Suprapubic skin (tissue), 3 donors: Measurements from ENCODE around the gene SCAP.

Experiments used
- CTCF ChIP-seq, 2 donors: fragments of 200-600 bp in 1 of 2; fragments of 450-650 bp in 1 of 2; sonication (generic) in 1 of 2; IDR thresholded peaks; one replicate each; pipeline ENCODE4 v1.5.1; 2016 to 2019; ENCODE audit warnings: antibody characterized with exemption in 2 of 2, mild to moderate bottlenecking in 1 of 2, moderate library complexity in 1 of 2
- POLR2AphosphoS5 ChIP-seq, 3 donors: sonication (generic); formaldehyde crosslinking; IDR thresholded peaks; one replicate each; pipeline ENCODE4 v1.6.1; 2017; ENCODE audit warnings: antibody characterized with exemption in 3 of 3

GRCh38 chr3:47418167-47419082 is 57.3 kb downstream of the SCAP start:
- no peak for TF ChIP-seq CTCF (IDR thresholded peaks at IDR 0.05)
- TF ChIP-seq POLR2AphosphoS5 (IDR thresholded peaks at IDR 0.05): no peak
